Smooth muscle cell (in vitro differentiated cells): ENCODE measurements around the gene BMPER. TPM values are rescaled to one million over a fixed set of nuclear protein-coding genes. Genes with fewer than 3 reads are reported as not detected.

Source experiments
- DNase-seq: peaks from one replicate; lab custom pipeline; 2025; ENCODE audit not compliant: unreplicated experiment; lab: John Stamatoyannopoulos, UW
- H2AFZ ChIP-seq: fragments of 200-600 bp; sonication (generic); 2 replicates; pipeline ENCODE4 v1.6.0; 2016; ENCODE audit warnings: antibody characterized with exemption, low read depth, mild to moderate bottlenecking
- H3F3A ChIP-seq: fragments of 200-600 bp; sonication (generic); 2 replicates; pipeline ENCODE4 v1.6.0; 2017; ENCODE audit warnings: antibody characterized with exemption, low read depth
- H3K27ac ChIP-seq: fragments of 200-600 bp; sonication (generic); 2 replicates; pipeline ENCODE4 v1.5.1; 2016; ENCODE audit warnings: low read depth, mild to moderate bottlenecking
- H3K27me3 ChIP-seq: fragments of 200-600 bp; sonication (generic); 2 replicates; pipeline ENCODE4 v1.6.1; 2016; ENCODE audit warnings: low read depth, mild to moderate bottlenecking
- H3K36me3 ChIP-seq: fragments of 200-600 bp; sonication (generic); 2 replicates; pipeline ENCODE4 v1.5.1; 2016; ENCODE audit warnings: low read depth
- H3K4me1 ChIP-seq: fragments of 200-600 bp; sonication (generic); 2 replicates; pipeline ENCODE4 v1.5.1; 2016; ENCODE audit warnings: low read depth
- H3K4me2 ChIP-seq: fragments of 200-600 bp; sonication (generic); 2 replicates; pipeline ENCODE4 v1.6.0; 2016; ENCODE audit warnings: mild to moderate bottlenecking
- H3K4me3 ChIP-seq: fragments of 200-600 bp; sonication (generic); 2 replicates; pipeline ENCODE4 v1.5.1; 2016; ENCODE audit warnings: mild to moderate bottlenecking
- H3K79me2 ChIP-seq: fragments of 200-600 bp; sonication (generic); 2 replicates; pipeline ENCODE4 v1.6.0; 2016; ENCODE audit warnings: low read depth, mild to moderate bottlenecking
- H3K9ac ChIP-seq: fragments of 200-600 bp; sonication (generic); 2 replicates; pipeline ENCODE4 v1.6.0; 2016; ENCODE audit warnings: low read depth
- H3K9me3 ChIP-seq: fragments of 200-600 bp; sonication (generic); replicated peaks from 2 replicates; pipeline ENCODE4 v1.5.1; 2016; ENCODE audit warnings: low read depth
- H4K20me1 ChIP-seq: fragments of 200-600 bp; sonication (generic); 2 replicates; pipeline ENCODE4 v1.6.0; 2016; ENCODE audit warnings: low read depth
- CTCF ChIP-seq: fragments of 200-600 bp; sonication (generic); IDR thresholded peaks from 2 replicates; pipeline ENCODE4 v1.5.1; 2017; ENCODE audit warnings: borderline replicate concordance, mild to moderate bottlenecking, antibody characterized with exemption; ENCODE audit not compliant: insufficient read depth, poor library complexity, severe bottlenecking
- WGBS: methylation state at CpG from one replicate; pipeline ENCODE4 v1.1.7; 2016; ENCODE audit warnings: low lambda C conversion rate; 5-methylcytosine and 5-hydroxymethylcytosine counted together
- polyA plus RNA-seq: library from polyadenylated mRNA; unstranded; fragments of >200 nt; fragmentation: Nextera tagmentation; extraction: Ambion mirVana; gene quantifications from 2 replicates; pipeline ENCODE4 v1.2.1, GENCODE V29; 2016
- total RNA-seq: library from RNA; depleted of rRNA; stranded (reverse); fragments of >200 nt; gene quantifications from 2 replicates; pipeline ENCODE4 v1.2.3, GENCODE V29; 2014

The BMPER gene
- total and polyA plus RNA-seq, 2 experiments from 2014 or later, result 3.0 to 21.9 TPM

DNA sequence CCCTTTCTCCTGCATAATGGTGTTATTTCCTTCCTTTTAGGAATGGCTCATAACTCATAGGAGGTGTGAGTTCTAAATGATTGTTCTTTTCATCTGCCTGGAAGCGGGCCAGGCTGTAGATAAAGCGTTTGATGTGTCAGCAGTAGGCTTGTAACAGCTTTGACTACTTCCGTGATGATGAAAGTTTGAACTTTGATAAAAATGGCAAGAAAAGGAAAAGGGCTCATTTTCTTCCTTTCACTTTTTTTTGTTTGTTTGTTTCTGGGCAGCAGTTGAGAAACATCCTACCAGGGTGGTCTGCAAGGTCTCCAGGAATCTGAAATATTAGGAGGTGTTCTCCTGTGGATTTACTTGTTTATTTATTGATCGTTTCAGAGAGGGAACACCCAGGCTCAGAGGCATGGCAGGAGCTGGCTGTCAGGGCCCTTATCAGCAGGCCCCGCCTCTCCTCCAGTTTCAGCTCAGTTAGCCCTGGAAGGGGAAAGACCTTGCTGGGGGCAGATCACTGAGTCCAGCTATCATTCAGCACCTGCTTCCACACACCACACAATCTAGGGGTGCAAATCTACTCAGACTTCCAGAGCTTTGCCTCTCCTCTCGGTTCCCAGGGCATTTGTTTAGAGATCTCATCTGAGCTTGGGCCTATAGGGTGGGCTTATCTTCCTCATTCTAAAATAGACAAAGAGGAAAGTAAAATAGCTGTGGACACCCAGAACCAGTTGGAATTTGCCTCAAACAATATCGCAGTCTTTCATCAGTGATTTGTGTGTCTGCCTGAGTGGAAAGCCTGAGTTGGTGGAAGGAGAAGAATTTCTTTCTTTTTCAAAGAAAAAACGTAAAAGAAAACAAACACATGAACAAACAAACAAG lies 130.9 kb downstream of the BMPER start:
- Histone ChIP-seq H4K20me1 (no peaks in the 10 kb centered on the region), H3K27ac (no peak overlapping the region), H3F3A (no peaks in the 10 kb centered on the region), H3K4me2 (peak overlapping the region; percentile 7), H2AFZ (no peak overlapping the region), H3K9me3 (no peaks in the 10 kb centered on the region), H3K4me1 (peaks cover 4% of the 10 kb centered on the region), H3K36me3 (no peaks in the 10 kb centered on the region), H3K27me3 (no peaks in the 10 kb centered on the region), H3K79me2 (no peaks in the 10 kb centered on the region), H3K4me3 (no peak overlapping the region), H3K9ac (no peak overlapping the region)
- 47% methylated on average over 8 of the region's 8 CpGs for WGBS
- no peak for DNase-seq
- TF ChIP-seq CTCF, result no peak

GRCh38 chr7:34036972-34037792 lies 131.8 kb downstream of the BMPER start:
- TF ChIP-seq CTCF, result no peak
- Histone ChIP-seq H2AFZ (no peak overlapping the region), H3F3A (no peaks in the 10 kb centered on the region), H4K20me1 (no peaks in the 10 kb centered on the region), H3K36me3 (no peaks in the 10 kb centered on the region), H3K4me3 (no peak overlapping the region), H3K4me1 (peaks cover 4% of the 10 kb centered on the region), H3K9me3 (no peaks in the 10 kb centered on the region), H3K27ac (no peak overlapping the region), H3K9ac (no peak overlapping the region), H3K79me2 (no peaks in the 10 kb centered on the region), H3K27me3 (no peaks in the 10 kb centered on the region), H3K4me2 (no peak overlapping the region)
- WGBS, result 86% methylated on average over 10 of the region's 10 CpGs
- no peak for DNase-seq

DNA sequence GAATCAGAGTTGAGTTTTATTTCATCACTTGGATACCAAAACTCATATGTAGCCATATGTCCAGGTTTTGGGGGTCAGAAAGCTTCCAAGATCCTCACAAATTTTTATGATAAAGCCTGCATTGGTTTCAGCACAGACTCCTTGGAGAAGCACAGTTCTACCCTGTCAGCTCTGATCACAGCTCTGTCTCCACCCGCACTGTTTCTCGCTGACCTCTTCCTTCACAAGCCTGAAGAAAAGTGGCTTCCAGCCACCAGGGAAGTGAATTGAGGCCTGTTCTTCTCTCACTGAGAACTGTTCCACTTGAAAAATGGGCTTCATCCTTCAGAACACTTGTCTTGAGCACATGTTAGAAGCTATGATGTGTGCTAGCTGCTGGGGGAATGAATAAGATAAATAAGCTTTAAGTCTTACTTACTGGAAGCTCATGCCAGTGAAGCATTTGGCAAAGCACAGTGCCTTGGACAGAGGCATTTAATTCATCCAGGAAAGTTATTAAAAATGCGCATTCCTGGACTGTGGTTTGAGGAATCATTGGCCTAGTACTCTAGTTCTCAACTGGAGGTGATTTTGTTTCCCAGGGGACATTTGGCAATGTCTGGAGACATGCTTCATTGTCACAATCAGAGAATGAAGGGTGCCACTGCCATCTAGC lies 133.6 kb downstream of the BMPER start:
- Histone ChIP-seq H3F3A (no peaks in the 10 kb centered on the region), H3K79me2 (no peaks in the 10 kb centered on the region), H3K36me3 (no peaks in the 10 kb centered on the region), H3K27ac (no peak overlapping the region), H3K4me1 (peaks cover 4% of the 10 kb centered on the region), H2AFZ (no peak overlapping the region), H3K4me2 (no peak overlapping the region), H3K27me3 (no peaks in the 10 kb centered on the region), H4K20me1 (no peaks in the 10 kb centered on the region), H3K4me3 (no peak overlapping the region), H3K9me3 (no peaks in the 10 kb centered on the region), H3K9ac (no peak overlapping the region)
- WGBS, result 95% methylated on average over 3 of the region's 3 CpGs
- TF ChIP-seq CTCF, result no peak
- no peak for DNase-seq
